GM12891 (cell line): ENCODE data around the gene ALDH3B2.
"Not testable (repeated sequence)": the region's sequence is repeated elsewhere in the genome, so short reads cannot be mapped to it uniquely, and the experiment has no call there.

Experiments used
- DNase-seq: peaks from one replicate; pipeline ENCODE4 v3.0.0; 2011; ENCODE audit warnings: low spot score; ENCODE audit not compliant: insufficient read length
- FAIRE-seq: peaks from 2 replicates; lab custom pipeline; 2011; peaks lifted over from hg19 to GRCh38; lab: Jason Lieb, UNC
- PAX5 ChIP-seq: IDR thresholded peaks from 2 replicates; pipeline ENCODE4 v1.6.1; 2011; ENCODE audit warnings: low read length, moderate library complexity, mild to moderate bottlenecking; ENCODE audit not compliant: insufficient read depth, severe bottlenecking
- POLR2A ChIP-seq: IDR thresholded peaks from 2 replicates; pipeline ENCODE4 v1.6.1; 2011; ENCODE audit warnings: low read depth, low read length, control low read depth
- POLR2AphosphoS5 ChIP-seq: IDR thresholded peaks from 2 replicates; pipeline ENCODE4 v1.6.1; 2011; ENCODE audit warnings: low read depth, low read length, control low read depth
- POU2F2 ChIP-seq: IDR thresholded peaks from 2 replicates; pipeline ENCODE4 v1.6.1; 2011; ENCODE audit warnings: low read depth, mild to moderate bottlenecking, control low read depth, low read length, moderate library complexity
- SPI1 ChIP-seq: IDR thresholded peaks from 2 replicates; pipeline ENCODE4 v1.6.1; 2011; ENCODE audit warnings: low read depth, low read length, control low read depth
- TAF1 ChIP-seq: IDR thresholded peaks from 2 replicates; pipeline ENCODE4 v1.6.1; 2011; ENCODE audit warnings: low read depth, low read length, control low read depth

ALDH3B2 gene

GRCh38 chr11:67627441-67627811 is 47.0 kb downstream of the ALDH3B2 start:
- DNase-seq, result no peak
- FAIRE-seq, result no peak
- no peak for TF ChIP-seq POLR2AphosphoS5
- TF ChIP-seq SPI1, result no peak
- TF ChIP-seq POU2F2, result no peak
- no peak for TF ChIP-seq TAF1
- no peak for TF ChIP-seq PAX5
- TF ChIP-seq POLR2A, result no peak

DNA sequence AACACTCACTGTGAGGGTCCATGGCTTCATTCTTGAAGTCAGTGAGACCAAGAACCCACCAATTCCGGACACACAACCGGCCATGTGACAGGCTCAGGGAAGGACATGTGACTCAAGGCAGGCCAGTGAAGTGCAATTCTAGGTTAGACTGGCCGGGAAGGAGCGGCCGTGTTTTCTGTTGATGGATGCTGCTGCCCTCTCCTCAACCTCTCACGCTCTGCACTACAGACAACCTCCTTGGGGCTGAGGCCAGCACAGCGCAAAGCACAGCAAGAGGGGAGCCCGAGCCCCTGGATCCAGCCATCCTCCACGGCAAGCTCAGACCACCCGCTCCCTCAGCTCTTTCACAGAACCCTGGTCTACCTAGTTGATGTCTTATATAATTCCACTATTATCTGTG is 47.5 kb downstream of the ALDH3B2 start:
- DNase-seq (no peak), FAIRE-seq (no peak)
- TF ChIP-seq POLR2A, result no peak
- TF ChIP-seq TAF1, result no peak
- TF ChIP-seq POLR2AphosphoS5, result no peak
- no peak for TF ChIP-seq POU2F2
- TF ChIP-seq SPI1, result no peak
- no peak for TF ChIP-seq PAX5

DNA sequence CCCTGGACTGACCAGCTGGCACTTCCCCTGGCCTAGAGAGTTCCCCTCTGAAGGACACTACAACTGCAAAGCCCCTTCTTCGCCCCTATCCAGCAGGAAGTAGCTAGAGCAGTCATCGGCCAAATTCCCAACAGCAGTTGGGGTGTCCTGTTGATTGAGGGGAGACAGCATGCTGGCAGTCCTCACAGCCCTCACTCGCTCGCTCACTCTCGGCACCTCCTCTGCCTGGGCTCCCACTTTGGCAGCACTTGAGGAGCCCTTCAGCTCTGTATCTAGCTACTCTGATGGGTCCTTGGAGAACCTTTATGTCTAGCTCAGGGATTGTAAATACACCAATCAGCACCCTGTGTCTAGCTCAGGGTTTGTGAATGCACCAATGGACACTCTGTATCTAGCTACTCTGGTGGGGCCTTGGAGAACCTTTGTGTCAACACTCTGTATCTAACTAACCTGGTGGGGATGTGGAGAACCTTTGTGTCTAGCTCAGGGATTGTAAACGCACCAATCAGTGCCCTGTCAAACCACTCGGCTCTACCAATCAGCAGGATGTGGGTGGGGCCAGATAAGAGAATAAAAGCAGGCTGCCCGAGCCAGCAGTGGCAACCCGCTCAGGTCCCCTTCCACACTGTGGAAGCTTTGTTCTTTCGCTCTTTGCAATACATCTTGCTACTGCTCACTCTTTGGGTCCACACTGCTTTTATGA is 48.1 kb downstream of the ALDH3B2 start:
- DNase-seq, FAIRE-seq: not testable (repeated sequence)

GRCh38 chr11:67623795-67624194 is 50.6 kb downstream of the ALDH3B2 start:
- not testable (repeated sequence) for DNase-seq, FAIRE-seq

- FAIRE-seq, DNase-seq: not testable (repeated sequence)
Observed at GRCh38 chr11:67622905-67623304, 51.5 kb downstream of the ALDH3B2 start.

- DNase-seq, FAIRE-seq: not testable (repeated sequence)
Observed at GRCh38 chr11:67621928-67622327, 52.5 kb downstream of the ALDH3B2 start.

DNA sequence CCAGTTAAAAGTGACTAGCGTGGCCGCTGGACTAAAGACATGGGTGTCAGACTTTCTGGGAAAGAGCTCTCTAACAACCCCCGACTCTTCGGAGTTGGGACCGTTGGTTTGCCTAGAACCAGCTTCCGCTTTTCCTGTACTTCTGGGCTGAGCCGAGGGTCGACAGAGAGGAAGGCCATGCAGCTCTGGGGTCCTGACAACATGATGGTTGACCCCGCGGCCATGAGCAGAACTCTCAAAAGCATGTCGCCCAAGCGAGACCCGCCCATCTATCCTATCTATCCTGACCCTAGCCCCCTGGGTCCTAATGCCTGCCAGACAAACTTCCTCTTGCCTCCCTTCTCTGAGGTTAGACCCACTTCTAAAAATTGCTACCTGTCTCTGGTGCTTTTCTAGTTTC is 53.8 kb downstream of the ALDH3B2 start:
- not testable (repeated sequence) for DNase-seq

GRCh38 chr11:67619683-67620618 is 54.5 kb downstream of the ALDH3B2 start:
- DNase-seq, FAIRE-seq: not testable (repeated sequence)

More for the DNA sequence above, 53.8 kb downstream of the ALDH3B2 start:
- FAIRE-seq, result not testable (repeated sequence)

DNA sequence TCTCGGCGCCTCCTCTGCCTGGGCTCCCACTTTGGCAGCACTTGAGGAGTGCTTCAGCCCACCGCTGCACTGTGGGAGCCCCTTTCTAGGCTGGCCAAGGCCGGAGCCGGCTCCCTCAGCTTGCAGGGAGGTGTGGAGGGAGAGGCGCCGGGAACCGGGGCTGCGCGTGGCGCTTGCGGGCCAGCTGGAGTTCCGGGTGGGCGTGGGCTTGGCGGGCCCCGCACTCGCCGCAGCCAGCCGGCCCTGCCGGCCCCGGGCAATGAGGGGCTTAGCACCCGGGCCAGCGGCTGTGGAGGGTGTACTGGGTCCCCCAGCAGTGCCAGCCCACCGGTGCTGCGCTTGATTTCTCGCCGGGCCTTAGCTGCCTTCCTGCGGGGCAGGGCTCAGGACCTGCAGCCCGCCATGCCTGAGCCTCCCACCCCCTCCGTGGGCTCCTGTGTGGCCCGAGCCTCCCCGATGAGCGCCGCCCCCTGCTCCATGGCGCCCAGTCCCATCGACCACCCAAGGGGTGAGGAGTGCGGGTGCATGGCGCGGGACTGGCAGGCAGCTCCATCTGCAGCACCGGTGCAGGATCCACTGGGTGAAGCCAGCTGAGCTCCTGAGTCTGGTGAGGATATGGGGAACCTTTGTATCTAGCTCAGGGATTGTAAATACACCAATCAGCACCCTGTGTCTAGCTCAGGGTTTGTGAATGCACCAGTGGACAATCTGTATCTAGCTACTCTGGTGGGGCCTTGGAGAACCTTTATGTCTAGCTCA is 55.3 kb downstream of the ALDH3B2 start:
- FAIRE-seq, DNase-seq: not testable (repeated sequence)

GRCh38 chr11:67617243-67617953 is 57.0 kb downstream of the ALDH3B2 start:
- TF ChIP-seq POU2F2, result no peak
- TF ChIP-seq POLR2AphosphoS5, result no peak
- TF ChIP-seq POLR2A, result no peak
- FAIRE-seq (no peak), DNase-seq (no peak)

DNA sequence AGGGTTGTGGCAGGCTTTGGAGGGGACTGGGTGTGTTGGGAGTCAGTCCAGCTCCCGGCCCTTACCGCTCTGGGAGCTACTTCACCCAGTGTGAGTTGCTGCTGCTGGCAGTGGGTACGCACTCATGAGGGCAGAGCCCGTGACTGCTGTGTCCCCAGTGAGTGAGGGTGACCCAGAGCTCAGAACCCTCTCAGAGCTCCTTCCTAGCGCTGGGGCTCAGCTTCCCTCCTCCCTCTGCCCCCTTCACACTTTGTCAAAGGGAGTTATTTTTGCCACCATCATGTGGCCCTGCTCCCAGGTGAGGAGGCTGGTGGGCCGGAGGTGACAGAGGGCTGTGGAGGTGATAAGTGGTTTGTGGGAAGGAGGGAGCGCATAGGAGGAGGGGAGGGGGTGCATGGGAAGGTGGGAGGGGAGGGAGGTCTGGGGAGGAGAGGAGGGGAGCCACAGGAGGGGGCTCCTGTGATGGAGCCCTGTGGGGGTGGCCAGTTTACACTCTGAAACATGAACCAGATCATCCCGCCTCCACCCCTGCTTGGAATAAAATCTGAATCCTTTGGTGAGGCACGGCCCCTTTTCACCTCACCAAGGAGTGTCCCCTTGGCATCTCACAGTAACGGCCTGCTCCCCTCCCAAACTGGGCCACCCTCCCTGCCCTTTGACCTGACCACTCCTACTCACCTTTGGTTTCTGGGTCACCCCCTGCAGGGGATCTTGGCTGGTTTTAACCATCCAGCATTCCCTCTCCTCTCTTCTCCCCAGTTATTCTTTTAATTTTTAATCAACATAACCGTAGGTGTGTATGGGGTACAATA is 57.8 kb downstream of the ALDH3B2 start:
- no peak for TF ChIP-seq PAX5
- DNase-seq (no peak), FAIRE-seq (no peak)
